Kidney epithelial cell (primary cell): ENCODE measurements around the gene PPP1CC. TPM values are rescaled to one million over a fixed set of nuclear protein-coding genes. Genes with fewer than 3 reads are reported as not detected.

Experiments used
- DNase-seq: peaks from one replicate; pipeline ENCODE4 v3.0.0-alpha.2; 2010; ENCODE audit warnings: low read depth
- H3K27me3 ChIP-seq: 2 replicates; pipeline ENCODE4 v1.6.0; 2011; ENCODE audit warnings: low read length; ENCODE audit not compliant: control insufficient read depth, insufficient read depth
- H3K36me3 ChIP-seq: 2 replicates; pipeline ENCODE4 v1.5.1; 2011; ENCODE audit warnings: low read length; ENCODE audit not compliant: control insufficient read depth, insufficient read depth
- H3K4me3 ChIP-seq: 2 replicates; pipeline ENCODE4 v1.5.1; 2011; ENCODE audit warnings: low read depth, mild to moderate bottlenecking, control low read depth, low read length
- total RNA-seq: library from RNA; depleted of rRNA; stranded (reverse); fragments of >200 nt; gene quantifications from 2 replicates; pipeline ENCODE4 v1.2.3, GENCODE V29; 2015
- TF ChIP-seq, protein P1 (sequence below): IDR thresholded peaks from 2 replicates; pipeline ENCODE4 v1.5.1; 2011; ENCODE audit warnings: mild to moderate bottlenecking, moderate library complexity, low read length, control low read depth, inconsistent platforms; ENCODE audit not compliant: insufficient read depth, poor library complexity, severe bottlenecking

PPP1CC gene
- total RNA-seq, 1 donor from 2014 or later: 93.1 TPM

DNA sequence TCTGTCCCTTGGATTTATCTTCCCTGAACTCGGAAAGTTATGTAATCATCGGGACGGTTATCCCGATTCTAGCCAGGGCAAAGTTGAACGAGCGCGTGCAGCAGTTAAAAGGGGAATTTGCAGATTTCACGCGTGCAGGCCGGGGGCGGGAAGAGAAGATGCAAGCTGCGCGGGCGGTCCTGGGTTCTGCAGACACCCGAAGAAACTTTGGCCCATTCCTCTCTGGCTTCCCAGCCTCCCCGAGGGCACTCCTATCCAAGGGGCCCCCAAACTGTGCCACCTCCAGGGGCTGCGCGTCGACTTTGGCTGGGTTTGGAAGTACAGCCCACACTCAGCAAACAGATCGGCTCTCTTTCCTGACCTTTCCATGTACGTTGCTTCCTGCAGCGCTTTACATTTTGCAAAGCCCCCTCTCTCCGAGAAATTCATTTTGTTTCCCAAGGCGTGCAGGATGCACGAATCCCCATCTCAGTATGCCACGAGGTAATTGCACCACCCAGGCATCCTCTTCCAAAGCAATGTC, 941 bp upstream of the PPP1CC start:
- no peak for DNase-seq
- no peaks in the 10 kb centered on the region for H3K36me3 ChIP-seq
- H3K4me3 ChIP-seq: peak overlapping the region; percentile 57
- no peaks in the 10 kb centered on the region for H3K27me3 ChIP-seq
- TF ChIP-seq, protein P1, sequence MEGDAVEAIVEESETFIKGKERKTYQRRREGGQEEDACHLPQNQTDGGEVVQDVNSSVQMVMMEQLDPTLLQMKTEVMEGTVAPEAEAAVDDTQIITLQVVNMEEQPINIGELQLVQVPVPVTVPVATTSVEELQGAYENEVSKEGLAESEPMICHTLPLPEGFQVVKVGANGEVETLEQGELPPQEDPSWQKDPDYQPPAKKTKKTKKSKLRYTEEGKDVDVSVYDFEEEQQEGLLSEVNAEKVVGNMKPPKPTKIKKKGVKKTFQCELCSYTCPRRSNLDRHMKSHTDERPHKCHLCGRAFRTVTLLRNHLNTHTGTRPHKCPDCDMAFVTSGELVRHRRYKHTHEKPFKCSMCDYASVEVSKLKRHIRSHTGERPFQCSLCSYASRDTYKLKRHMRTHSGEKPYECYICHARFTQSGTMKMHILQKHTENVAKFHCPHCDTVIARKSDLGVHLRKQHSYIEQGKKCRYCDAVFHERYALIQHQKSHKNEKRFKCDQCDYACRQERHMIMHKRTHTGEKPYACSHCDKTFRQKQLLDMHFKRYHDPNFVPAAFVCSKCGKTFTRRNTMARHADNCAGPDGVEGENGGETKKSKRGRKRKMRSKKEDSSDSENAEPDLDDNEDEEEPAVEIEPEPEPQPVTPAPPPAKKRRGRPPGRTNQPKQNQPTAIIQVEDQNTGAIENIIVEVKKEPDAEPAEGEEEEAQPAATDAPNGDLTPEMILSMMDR: no peak

DNA sequence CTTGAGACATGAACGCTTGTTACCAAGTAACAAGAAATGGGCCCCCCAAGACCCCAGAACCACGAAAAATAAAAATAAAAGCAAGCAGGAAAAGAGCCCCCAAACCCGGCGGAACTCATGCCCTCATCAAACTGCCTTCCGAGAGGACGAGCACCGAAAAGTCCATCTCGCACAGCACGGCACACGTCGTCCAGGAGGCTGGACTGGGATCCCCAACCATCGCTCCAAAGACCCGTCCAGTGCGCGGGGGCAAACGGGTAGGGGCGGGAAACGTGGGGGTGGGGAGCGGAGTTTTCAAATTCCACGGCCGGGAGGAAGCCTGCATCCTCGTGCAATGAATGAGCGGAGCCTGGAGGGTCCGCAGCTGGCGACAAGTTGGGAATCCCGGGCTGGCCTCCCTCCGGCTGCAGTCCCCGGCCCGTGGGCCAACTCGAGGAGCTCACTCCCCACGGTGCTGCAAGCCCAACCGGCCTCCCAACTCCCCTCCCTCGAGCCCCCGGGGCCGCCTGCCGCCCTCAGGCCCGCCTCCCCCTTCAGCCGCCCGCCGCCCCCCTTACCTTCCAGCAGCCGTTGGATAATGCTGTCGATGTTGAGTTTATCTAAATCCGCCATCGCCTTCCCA, 484 bp downstream of the PPP1CC start:
- H3K27me3 ChIP-seq: no peaks in the 10 kb centered on the region
- H3K36me3 ChIP-seq: no peaks in the 10 kb centered on the region
- TF ChIP-seq, protein P1: no peak
- no peak for DNase-seq
- peak overlapping the region; percentile 96 for H3K4me3 ChIP-seq

DNA sequence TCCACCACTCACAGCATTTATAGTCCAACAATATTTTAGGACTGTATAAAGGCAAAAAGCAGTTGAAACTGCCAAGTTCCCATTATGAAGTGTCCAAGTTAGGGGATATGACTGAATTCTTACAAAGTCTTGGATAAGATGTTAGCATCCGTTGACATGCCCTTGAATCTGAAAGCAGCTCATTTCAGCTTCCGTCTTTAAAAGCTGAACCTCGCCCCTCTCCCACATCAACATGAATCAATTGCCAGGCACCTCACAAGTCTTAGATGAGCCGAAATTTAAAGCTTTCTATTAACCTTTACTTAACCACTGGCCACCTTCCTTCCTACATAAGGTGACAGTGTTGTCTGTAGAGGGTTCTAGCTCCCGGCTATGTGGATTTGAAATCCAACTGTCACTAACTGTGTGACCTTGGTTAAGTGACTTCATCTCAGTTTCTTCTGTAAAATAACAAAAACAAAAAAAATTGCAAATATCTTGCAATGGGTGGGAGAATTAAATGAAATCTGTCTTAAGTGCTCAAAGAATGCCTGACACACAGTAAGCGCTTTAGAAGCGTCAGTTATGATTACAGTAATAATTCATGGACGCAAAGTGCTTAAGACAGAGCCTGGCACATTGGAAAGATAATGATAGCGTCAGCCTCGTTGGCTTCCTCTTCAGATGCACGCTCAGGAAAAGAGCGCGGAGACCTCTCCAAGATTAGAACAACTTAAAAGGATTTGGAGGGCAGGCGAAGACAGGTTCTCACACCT, 1.2 kb downstream of the PPP1CC start:
- TF ChIP-seq, protein P1: no peak
- Histone ChIP-seq H3K4me3 (peak overlapping the region; percentile 96), H3K27me3 (no peaks in the 10 kb centered on the region), H3K36me3 (no peaks in the 10 kb centered on the region)
- no peak for DNase-seq

DNA sequence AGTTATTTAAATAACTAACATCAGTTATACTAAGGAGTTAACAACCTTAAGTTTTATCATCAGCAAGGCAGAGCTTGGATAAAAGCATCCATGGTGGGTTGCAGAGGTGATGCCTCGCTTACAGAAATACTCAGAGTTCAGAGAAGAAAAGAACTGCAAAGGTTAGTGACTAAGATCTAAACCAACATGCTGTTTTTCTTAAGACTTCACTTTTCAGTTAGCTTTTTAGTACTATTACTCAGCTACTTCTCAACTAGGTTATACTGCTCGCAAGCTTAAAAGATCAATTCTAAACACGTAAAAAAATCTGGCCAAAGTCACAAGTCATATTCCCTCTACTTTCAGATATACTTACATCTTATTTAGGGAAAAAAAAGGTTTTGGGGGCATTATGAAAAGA, 2.8 kb downstream of the PPP1CC start:
- Histone ChIP-seq H3K4me3 (no peak overlapping the region), H3K36me3 (no peaks in the 10 kb centered on the region), H3K27me3 (no peaks in the 10 kb centered on the region)
- TF ChIP-seq, protein P1: no peak
- DNase-seq: no peak

DNA sequence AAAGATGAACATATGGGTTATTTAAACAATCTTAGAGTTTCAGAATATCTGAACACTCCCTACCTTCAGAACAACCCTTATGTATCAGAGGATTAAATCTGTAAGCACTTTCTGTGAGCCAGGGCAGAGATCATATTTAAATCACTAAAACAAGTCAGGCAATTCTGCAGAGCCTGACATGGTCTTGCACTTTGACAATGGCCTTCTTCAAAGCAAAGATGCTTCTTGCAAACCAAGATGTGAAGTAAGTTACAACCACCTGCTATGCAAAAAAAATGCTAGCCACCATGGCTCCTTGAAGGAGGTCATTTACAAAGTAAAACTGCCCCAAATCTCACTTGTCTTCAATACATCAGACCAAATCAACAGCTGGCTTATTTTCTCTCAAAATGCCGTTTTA, 3.2 kb downstream of the PPP1CC start:
- TF ChIP-seq, protein P1: no peak
- Histone ChIP-seq H3K36me3 (no peaks in the 10 kb centered on the region), H3K27me3 (no peaks in the 10 kb centered on the region), H3K4me3 (no peak overlapping the region)
- no peak for DNase-seq
